ENCODE results near the gene AGAP5. TPM values are rescaled to one million over a fixed set of nuclear protein-coding genes. Genes with fewer than 3 reads are reported as not detected.

AGAP5 gene
- total and polyA plus RNA-seq, 2 donors (not counting 1 experiment from before 2014, with no cell fraction given), result 11.5 to 12.9 TPM

GRCh38 chr10:73629165-73629564 lies 68.7 kb downstream of the AGAP5 start:
- DNase-seq (no peak), ATAC-seq (ENCODE audit: low read depth) (no peak)
- Histone ChIP-seq H3K4me1 (ENCODE audit: control insufficient read depth in 2 of 2, insufficient read depth in 2 of 2, low read length in 2 of 2) (peaks cover 11% of the 10 kb centered on the region in 2 donors), H3K27me3 (replicated peaks in 1 of 4; ENCODE audit: control extremely low read depth in 1 of 4, control insufficient read depth in 3 of 4, insufficient read depth in 4 of 4, low read length in 3 of 4) (no peaks in the 10 kb centered on the region), H4K20me1 (ENCODE audit: control insufficient read depth, insufficient read depth, low read length, poor library complexity, severe bottlenecking) (no peaks in the 10 kb centered on the region), H3K9ac (ENCODE audit: low read length) (no peak overlapping the region), H3K36me3 (replicated peaks in 1 of 2; ENCODE audit: control extremely low read depth in 1 of 2, control insufficient read depth in 1 of 2, extremely low read depth in 1 of 2, insufficient read depth in 2 of 2, low read length in 1 of 2) (no peaks in the 10 kb centered on the region), H3K9me3 (ENCODE audit: control extremely low read depth in 1 of 3, control insufficient read depth in 2 of 3, insufficient read depth in 1 of 3, low read length in 2 of 3) (no peaks in the 10 kb centered on the region), H3K4me3 (ENCODE audit: control extremely low read depth in 1 of 5, extremely low read depth in 1 of 5, insufficient read depth in 1 of 5, low read depth in 2 of 5, low read length in 4 of 5) (no peak overlapping the region), H2AFZ (ENCODE audit: insufficient read depth, low read depth, low read length, poor library complexity, severe bottlenecking) (no peak overlapping the region), H3K4me2 (replicated peaks; ENCODE audit: low read depth, low read length, poor library complexity, severe bottlenecking) (no peak overlapping the region), H3K27ac (ENCODE audit: low read length in 2 of 2) (no peak overlapping the region), H3K79me2 (ENCODE audit: control insufficient read depth, insufficient read depth, low read length) (peaks cover 9% of the 10 kb centered on the region)
- Mint-ChIP-seq H3K4me3 (no peak overlapping the region), H3K27me3 (no peaks in the 10 kb centered on the region), H3K27ac (no peak overlapping the region), H3K4me1 (peaks cover 16% of the 10 kb centered on the region), H3K9me3 (ENCODE audit: insufficient read depth) (no peaks in the 10 kb centered on the region)
- ChIA-PET CTCF (interaction anchor here (0.7 to 2.5 kb wide), 4 partner anchors 14 to 170 kb away, joined by 3 to 14 read pairs (median 4); no protein-coding TSS in a partner anchor), POLR2A (interaction anchor here (0.5 kb wide), 1 partner anchor 392 kb away, joined by 5 read pairs; no protein-coding TSS in a partner anchor)
- WGBS (ENCODE audit: insufficient coverage), result 97% methylated on average over 4 of the region's 5 CpGs
- intact Hi-C loops (cut with micrococcal nuclease), result loop anchor here (10.0 kb wide), 1 partner anchor 246 kb away; the partner anchor contains the start of gene CAMK2G
- TF ChIP-seq CTCF (IDR thresholded peaks at IDR 0.05), result no peak

DNA sequence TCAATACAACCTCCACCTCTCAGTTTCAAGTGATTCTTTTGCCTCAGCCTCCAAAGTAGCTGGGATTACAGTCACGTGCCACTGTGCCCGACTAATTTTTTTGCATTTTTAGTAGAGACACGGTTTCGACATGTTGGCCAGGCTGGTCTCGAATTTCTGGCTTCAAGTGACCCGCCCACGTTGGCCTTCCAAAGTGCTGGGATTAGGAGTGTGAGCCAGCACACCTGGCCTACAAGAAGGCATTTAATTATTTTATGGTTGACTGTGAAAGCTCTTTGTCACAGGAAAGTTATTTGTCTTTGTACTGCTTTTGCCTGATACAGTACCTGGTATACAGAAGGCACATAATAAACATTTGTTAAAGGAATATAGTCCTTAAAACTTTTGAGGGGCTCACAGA lies 69.5 kb downstream of the AGAP5 start:
- Histone ChIP-seq H3K9ac (ENCODE audit: low read length) (no peak overlapping the region), H4K20me1 (ENCODE audit: control insufficient read depth, insufficient read depth, low read length, poor library complexity, severe bottlenecking) (no peaks in the 10 kb centered on the region), H3K4me1 (ENCODE audit: control insufficient read depth in 2 of 2, insufficient read depth in 2 of 2, low read length in 2 of 2) (peaks cover 11% of the 10 kb centered on the region in 2 donors), H3K36me3 (replicated peaks in 1 of 2; ENCODE audit: control extremely low read depth in 1 of 2, control insufficient read depth in 1 of 2, extremely low read depth in 1 of 2, insufficient read depth in 2 of 2, low read length in 1 of 2) (no peaks in the 10 kb centered on the region), H3K79me2 (ENCODE audit: control insufficient read depth, insufficient read depth, low read length) (peaks cover 9% of the 10 kb centered on the region), H3K27ac (ENCODE audit: low read length in 2 of 2) (no peak overlapping the region), H3K27me3 (replicated peaks in 1 of 4; ENCODE audit: control extremely low read depth in 1 of 4, control insufficient read depth in 3 of 4, insufficient read depth in 4 of 4, low read length in 3 of 4) (no peaks in the 10 kb centered on the region), H3K4me2 (replicated peaks; ENCODE audit: low read depth, low read length, poor library complexity, severe bottlenecking) (no peak overlapping the region), H3K4me3 (ENCODE audit: control extremely low read depth in 1 of 5, extremely low read depth in 1 of 5, insufficient read depth in 1 of 5, low read depth in 2 of 5, low read length in 4 of 5) (no peak overlapping the region), H2AFZ (ENCODE audit: insufficient read depth, low read depth, low read length, poor library complexity, severe bottlenecking) (no peak overlapping the region), H3K9me3 (ENCODE audit: control extremely low read depth in 1 of 3, control insufficient read depth in 2 of 3, insufficient read depth in 1 of 3, low read length in 2 of 3) (no peaks in the 10 kb centered on the region)
- ChIA-PET CTCF (interaction anchor here (2.5 kb wide), 1 partner anchor 15 kb away, joined by 14 read pairs; no protein-coding TSS in a partner anchor), POLR2A (no interaction called here)
- Mint-ChIP-seq H3K27ac (no peak overlapping the region), H3K4me3 (no peak overlapping the region), H3K27me3 (no peaks in the 10 kb centered on the region), H3K9me3 (ENCODE audit: insufficient read depth) (no peaks in the 10 kb centered on the region), H3K4me1 (peaks cover 16% of the 10 kb centered on the region)
- no peak for DNase-seq
- intact Hi-C loops (cut with micrococcal nuclease), result loop anchor here (10.0 kb wide), 1 partner anchor 246 kb away; the partner anchor contains the start of gene CAMK2G
- no peak for ATAC-seq (ENCODE audit: low read depth)
- WGBS (ENCODE audit: insufficient coverage), result 96% methylated on average over 7 of the region's 7 CpGs
- TF ChIP-seq CTCF (IDR thresholded peaks at IDR 0.05) (no peak), EZH2 (IDR thresholded peaks at IDR 0.05; ENCODE audit: borderline replicate concordance, insufficient read depth, low read depth, low read length, poor library complexity, severe bottlenecking) (no peak)

Data from B cell (primary cell).